A204.1 (cell line): Measurements from ENCODE around the gene CCHCR1.
A peak's percentile ranks its signal among the peaks of the same experiment; 100 is the strongest.
"Not testable (repeated sequence)": the region's sequence is repeated elsewhere in the genome, so short reads cannot be mapped to it uniquely, and the experiment has no call there.

Source experiments
- FAIRE-seq: peaks from 2 replicates; lab custom pipeline; 2012; peaks lifted over from hg19 to GRCh38; lab: Jason Lieb, UNC

Gene CCHCR1

GRCh38 chr6:31157513-31158139, at the start of gene CCHCR1:
CCHCR1 (minus strand) TSS chr6:31157802; CDS start chr6:31157600, 202 bp downstream.
- no peak for FAIRE-seq

GRCh38 chr6:31205638-31206037, 48.0 kb upstream of the CCHCR1 start:
- FAIRE-seq: no peak

- no peak for FAIRE-seq
These were observed 47.1 kb upstream of the CCHCR1 start for GRCh38 chr6:31204751-31205145.

GRCh38 chr6:31203345-31203979, 45.9 kb upstream of the CCHCR1 start:
- no peak for FAIRE-seq

GRCh38 chr6:31202259-31203166, 44.9 kb upstream of the CCHCR1 start:
- FAIRE-seq: no peak

- FAIRE-seq: not testable (repeated sequence)
These were observed 41.5 kb upstream of the CCHCR1 start for GRCh38 chr6:31199105-31199452.

GRCh38 chr6:31197559-31198305, 40.1 kb upstream of the CCHCR1 start:
- peak; percentile 67 for FAIRE-seq

GRCh38 chr6:31196251-31197022, 38.8 kb upstream of the CCHCR1 start:
- not testable (repeated sequence) for FAIRE-seq

- not testable (repeated sequence) for FAIRE-seq
These were observed 37.8 kb upstream of the CCHCR1 start for GRCh38 chr6:31195308-31195979.

- FAIRE-seq: no peak
These were observed 36.6 kb upstream of the CCHCR1 start for GRCh38 chr6:31194061-31194834.

GRCh38 chr6:31193206-31193605, 35.6 kb upstream of the CCHCR1 start:
- FAIRE-seq: no peak

- not testable (repeated sequence) for FAIRE-seq
These were observed 35.0 kb upstream of the CCHCR1 start for GRCh38 chr6:31192431-31193105.

GRCh38 chr6:31190488-31190887, 32.9 kb upstream of the CCHCR1 start:
- no peak for FAIRE-seq

- not testable (repeated sequence) for FAIRE-seq
These were observed 31.6 kb upstream of the CCHCR1 start for GRCh38 chr6:31189223-31189622.

GRCh38 chr6:31187780-31188194, 30.2 kb upstream of the CCHCR1 start:
- FAIRE-seq: no peak

- no peak for FAIRE-seq
These were observed 28.6 kb upstream of the CCHCR1 start for GRCh38 chr6:31186052-31186734.

GRCh38 chr6:31185695-31186051, 28.1 kb upstream of the CCHCR1 start:
- not testable (repeated sequence) for FAIRE-seq

- not testable (repeated sequence) for FAIRE-seq
These were observed 26.3 kb upstream of the CCHCR1 start for GRCh38 chr6:31183859-31184258.

- not testable (repeated sequence) for FAIRE-seq
These were observed 25.7 kb upstream of the CCHCR1 start for GRCh38 chr6:31183287-31183686.
